Measurements from ENCODE around the gene GMDS.

Gene GMDS

GRCh38 chr6:1587977-1588376, 657.4 kb downstream of the GMDS start:
- H3K27ac ChIP-seq (ENCODE audit: low read length): no peak overlapping the region
- peaks cover 0 to 2% of the 10 kb centered on the region in 2 donors for H3K27me3 ChIP-seq (ENCODE audit: control insufficient read depth in 1 of 2, insufficient read depth in 2 of 2, low read length in 2 of 2)
- no peaks in the 10 kb centered on the region for H3K36me3 ChIP-seq (ENCODE audit: control insufficient read depth in 2 of 2, insufficient read depth in 2 of 2, low read length in 2 of 2)

GRCh38 chr6:1587546-1587945, 657.9 kb downstream of the GMDS start:
- Histone ChIP-seq H3K9ac (ENCODE audit: low read length in 2 of 2) (no peak overlapping the region), H3K4me3 (ENCODE audit: low read length in 2 of 2) (no peak overlapping the region), H3K4me1 (ENCODE audit: control insufficient read depth, insufficient read depth, low read length) (no peaks in the 10 kb centered on the region), H3K27me3 (ENCODE audit: control insufficient read depth in 1 of 2, insufficient read depth in 2 of 2, low read length in 2 of 2) (no peaks in the 10 kb centered on the region), H3K9me3 (ENCODE audit: control insufficient read depth in 2 of 2, low read length in 2 of 2) (no peaks in the 10 kb centered on the region), H3K27ac (ENCODE audit: low read length) (no peak overlapping the region), H3K36me3 (ENCODE audit: control insufficient read depth in 2 of 2, insufficient read depth in 2 of 2, low read length in 2 of 2) (no peaks in the 10 kb centered on the region)

More at GRCh38 chr6:1587977-1588376, 657.4 kb downstream of the GMDS start:
- Histone ChIP-seq H3K9me3 (ENCODE audit: control insufficient read depth in 2 of 2, low read length in 2 of 2) (no peaks in the 10 kb centered on the region), H3K9ac (ENCODE audit: low read length in 2 of 2) (no peak overlapping the region), H3K4me3 (ENCODE audit: low read length in 2 of 2) (no peak overlapping the region), H3K4me1 (ENCODE audit: control insufficient read depth, insufficient read depth, low read length) (no peaks in the 10 kb centered on the region)

- Histone ChIP-seq H3K4me1 (ENCODE audit: control insufficient read depth, insufficient read depth, low read length) (no peaks in the 10 kb centered on the region), H3K27me3 (ENCODE audit: control insufficient read depth in 1 of 2, insufficient read depth in 2 of 2, low read length in 2 of 2) (no peaks in the 10 kb centered on the region), H3K27ac (ENCODE audit: low read length) (no peak overlapping the region), H3K9me3 (ENCODE audit: control insufficient read depth in 2 of 2, low read length in 2 of 2) (no peaks in the 10 kb centered on the region), H3K4me3 (ENCODE audit: low read length in 2 of 2) (no peak overlapping the region), H3K9ac (ENCODE audit: low read length in 2 of 2) (no peak overlapping the region), H3K36me3 (ENCODE audit: control insufficient read depth in 2 of 2, insufficient read depth in 2 of 2, low read length in 2 of 2) (no peaks in the 10 kb centered on the region)
These were observed 658.4 kb downstream of the GMDS start for GRCh38 chr6:1586861-1587450.

GRCh38 chr6:1586256-1586655, 659.1 kb downstream of the GMDS start:
- Histone ChIP-seq H3K4me1 (ENCODE audit: control insufficient read depth, insufficient read depth, low read length) (no peaks in the 10 kb centered on the region), H3K4me3 (ENCODE audit: low read length in 2 of 2) (no peak overlapping the region), H3K27ac (ENCODE audit: low read length) (no peak overlapping the region), H3K27me3 (ENCODE audit: control insufficient read depth in 1 of 2, insufficient read depth in 2 of 2, low read length in 2 of 2) (no peaks in the 10 kb centered on the region), H3K9ac (ENCODE audit: low read length in 2 of 2) (no peak overlapping the region), H3K9me3 (ENCODE audit: control insufficient read depth in 2 of 2, low read length in 2 of 2) (no peaks in the 10 kb centered on the region), H3K36me3 (ENCODE audit: control insufficient read depth in 2 of 2, insufficient read depth in 2 of 2, low read length in 2 of 2) (no peaks in the 10 kb centered on the region)

- Histone ChIP-seq H3K27ac (ENCODE audit: low read length) (no peak overlapping the region), H3K9ac (ENCODE audit: low read length in 2 of 2) (no peak overlapping the region)
These were observed 659.7 kb downstream of the GMDS start for GRCh38 chr6:1585669-1586049.

GRCh38 chr6:1584996-1585668, 660.3 kb downstream of the GMDS start:
- H3K27ac ChIP-seq (ENCODE audit: low read length): no peak overlapping the region
- no peak overlapping the region for H3K9ac ChIP-seq (ENCODE audit: low read length in 2 of 2)
- H3K4me3 ChIP-seq (ENCODE audit: low read length in 2 of 2): no peak overlapping the region
- H3K9me3 ChIP-seq (ENCODE audit: control insufficient read depth in 2 of 2, low read length in 2 of 2): no peaks in the 10 kb centered on the region
- no peaks in the 10 kb centered on the region for H3K36me3 ChIP-seq (ENCODE audit: control insufficient read depth in 2 of 2, insufficient read depth in 2 of 2, low read length in 2 of 2)
- no peaks in the 10 kb centered on the region for H3K4me1 ChIP-seq (ENCODE audit: control insufficient read depth, insufficient read depth, low read length)
- no peaks in the 10 kb centered on the region for H3K27me3 ChIP-seq (ENCODE audit: control insufficient read depth in 1 of 2, insufficient read depth in 2 of 2, low read length in 2 of 2)

More at GRCh38 chr6:1585669-1586049, 659.7 kb downstream of the GMDS start:
- no peak overlapping the region for H3K4me3 ChIP-seq (ENCODE audit: low read length in 2 of 2)
- H3K9me3 ChIP-seq (ENCODE audit: control insufficient read depth in 2 of 2, low read length in 2 of 2): no peaks in the 10 kb centered on the region
- H3K36me3 ChIP-seq (ENCODE audit: control insufficient read depth in 2 of 2, insufficient read depth in 2 of 2, low read length in 2 of 2): no peaks in the 10 kb centered on the region
- no peaks in the 10 kb centered on the region for H3K4me1 ChIP-seq (ENCODE audit: control insufficient read depth, insufficient read depth, low read length)
- H3K27me3 ChIP-seq (ENCODE audit: control insufficient read depth in 1 of 2, insufficient read depth in 2 of 2, low read length in 2 of 2): no peaks in the 10 kb centered on the region

- H3K4me3 ChIP-seq (ENCODE audit: low read length in 2 of 2): no peak overlapping the region
- H3K4me1 ChIP-seq (ENCODE audit: control insufficient read depth, insufficient read depth, low read length): no peaks in the 10 kb centered on the region
- H3K36me3 ChIP-seq (ENCODE audit: control insufficient read depth in 2 of 2, insufficient read depth in 2 of 2, low read length in 2 of 2): no peaks in the 10 kb centered on the region
- no peak overlapping the region for H3K27ac ChIP-seq (ENCODE audit: low read length)
- H3K9ac ChIP-seq (ENCODE audit: low read length in 2 of 2): no peak overlapping the region
- H3K27me3 ChIP-seq (ENCODE audit: control insufficient read depth in 1 of 2, insufficient read depth in 2 of 2, low read length in 2 of 2): peaks cover 0 to 2% of the 10 kb centered on the region in 2 donors
- no peaks in the 10 kb centered on the region for H3K9me3 ChIP-seq (ENCODE audit: control insufficient read depth in 2 of 2, low read length in 2 of 2)
These were observed 661.3 kb downstream of the GMDS start for GRCh38 chr6:1584146-1584545.

GRCh38 chr6:1581120-1581991, 664.0 kb downstream of the GMDS start:
- Histone ChIP-seq H3K27ac (ENCODE audit: low read length) (no peak overlapping the region), H3K4me1 (ENCODE audit: control insufficient read depth, insufficient read depth, low read length) (no peaks in the 10 kb centered on the region), H3K9ac (ENCODE audit: low read length in 2 of 2) (no peak overlapping the region), H3K27me3 (ENCODE audit: control insufficient read depth in 1 of 2, insufficient read depth in 2 of 2, low read length in 2 of 2) (peaks cover 0 to 2% of the 10 kb centered on the region in 2 donors), H3K36me3 (ENCODE audit: control insufficient read depth in 2 of 2, insufficient read depth in 2 of 2, low read length in 2 of 2) (no peaks in the 10 kb centered on the region), H3K9me3 (ENCODE audit: control insufficient read depth in 2 of 2, low read length in 2 of 2) (no peaks in the 10 kb centered on the region), H3K4me3 (ENCODE audit: low read length in 2 of 2) (no peak overlapping the region)

- H3K27me3 ChIP-seq (ENCODE audit: control insufficient read depth in 1 of 2, insufficient read depth in 2 of 2, low read length in 2 of 2): peaks cover 0 to 2% of the 10 kb centered on the region in 2 donors
- H3K9me3 ChIP-seq (ENCODE audit: control insufficient read depth in 2 of 2, low read length in 2 of 2): no peaks in the 10 kb centered on the region
- peaks cover 7% of the 10 kb centered on the region for H3K4me1 ChIP-seq (ENCODE audit: control insufficient read depth, insufficient read depth, low read length)
- H3K27ac ChIP-seq (ENCODE audit: low read length): no peak overlapping the region
- H3K4me3 ChIP-seq (ENCODE audit: low read length in 2 of 2): no peak overlapping the region
- no peaks in the 10 kb centered on the region for H3K36me3 ChIP-seq (ENCODE audit: control insufficient read depth in 2 of 2, insufficient read depth in 2 of 2, low read length in 2 of 2)
- no peak overlapping the region for H3K9ac ChIP-seq (ENCODE audit: low read length in 2 of 2)
These were observed 664.8 kb downstream of the GMDS start for GRCh38 chr6:1580585-1580984.

- no peaks in the 10 kb centered on the region for H3K36me3 ChIP-seq (ENCODE audit: control insufficient read depth in 2 of 2, insufficient read depth in 2 of 2, low read length in 2 of 2)
- no peak overlapping the region for H3K27ac ChIP-seq (ENCODE audit: low read length)
- no peak overlapping the region for H3K4me3 ChIP-seq (ENCODE audit: low read length in 2 of 2)
- H3K9me3 ChIP-seq (ENCODE audit: control insufficient read depth in 2 of 2, low read length in 2 of 2): no peaks in the 10 kb centered on the region
- H3K4me1 ChIP-seq (ENCODE audit: control insufficient read depth, insufficient read depth, low read length): peaks cover 12% of the 10 kb centered on the region
- peaks cover 0 to 2% of the 10 kb centered on the region in 2 donors for H3K27me3 ChIP-seq (ENCODE audit: control insufficient read depth in 1 of 2, insufficient read depth in 2 of 2, low read length in 2 of 2)
- no peak overlapping the region for H3K9ac ChIP-seq (ENCODE audit: low read length in 2 of 2)
These were observed 665.3 kb downstream of the GMDS start for GRCh38 chr6:1580109-1580508.
